ENCODE results near the gene MIF4GD. TPM values are rescaled to one million over a fixed set of nuclear protein-coding genes. Genes with fewer than 3 reads are reported as not detected.

Gene MIF4GD
- total RNA-seq, 2 donors from 2014 or later: 14.1 to 31.4 TPM

- 33% methylated on average over 14 of the region's 14 CpGs for WGBS
Observed at GRCh38 chr17:75267411-75268232, 3.4 kb downstream of the MIF4GD start.

GRCh38 chr17:75267153-75267410 lies 3.9 kb downstream of the MIF4GD start:
- TF ChIP-seq POLR2A (IDR thresholded peaks at IDR 0.05) (no peak), CTCF (IDR thresholded peaks at IDR 0.05) (no peak), POLR2AphosphoS5 (IDR thresholded peaks at IDR 0.05) (no peak)
- WGBS: 26% methylated on average over 2 of the region's 2 CpGs
- Histone ChIP-seq H3K27me3 (replicated peaks; ENCODE audit: insufficient read depth) (no peaks in the 10 kb centered on the region), H3K4me3 (no peak overlapping the region), H3K27ac (no peak overlapping the region), H3K36me3 (peaks cover 0 to 17% of the 10 kb centered on the region in 2 donors), H3K4me1 (replicated peaks) (peaks cover 11% of the 10 kb centered on the region), H3K9me3 (no peaks in the 10 kb centered on the region)
- intact Hi-C loops (cut with DNase I): no loop called here
- DNase-seq (ENCODE audit: low spot score): no peak

More at GRCh38 chr17:75267411-75268232, 3.4 kb downstream of the MIF4GD start:
- TF ChIP-seq POLR2AphosphoS5 (IDR thresholded peaks at IDR 0.05): no peak
- H3K36me3 ChIP-seq: peaks cover 0 to 17% of the 10 kb centered on the region in 2 donors
- DNase-seq (ENCODE audit: low spot score): no peak
- H3K27ac ChIP-seq: no peak overlapping the region
- H3K9me3 ChIP-seq: no peaks in the 10 kb centered on the region
- intact Hi-C loops (cut with DNase I): no loop called here
- H3K4me3 ChIP-seq: no peak overlapping the region
- no peaks in the 10 kb centered on the region for H3K27me3 ChIP-seq (replicated peaks; ENCODE audit: insufficient read depth)
- H3K4me1 ChIP-seq (replicated peaks): peaks cover 7% of the 10 kb centered on the region

- intact Hi-C loops (cut with DNase I): no loop called here
- Histone ChIP-seq H3K4me1 (replicated peaks) (peaks cover 11% of the 10 kb centered on the region), H3K4me3 (no peak overlapping the region), H3K27me3 (replicated peaks; ENCODE audit: insufficient read depth) (no peaks in the 10 kb centered on the region), H3K27ac (no peak overlapping the region), H3K36me3 (peaks cover 0 to 17% of the 10 kb centered on the region in 2 donors), H3K9me3 (no peaks in the 10 kb centered on the region)
- 72% methylated on average over 13 of the region's 13 CpGs for WGBS
- no peak for TF ChIP-seq CTCF (IDR thresholded peaks at IDR 0.05)
- no peak for TF ChIP-seq POLR2AphosphoS5 (IDR thresholded peaks at IDR 0.05)
- TF ChIP-seq POLR2A (IDR thresholded peaks at IDR 0.05): no peak
- no peak for DNase-seq (ENCODE audit: low spot score)
Observed at GRCh38 chr17:75266316-75267152, 4.5 kb downstream of the MIF4GD start.

- no peak for DNase-seq (ENCODE audit: low spot score)
- Histone ChIP-seq H3K9me3 (no peaks in the 10 kb centered on the region), H3K36me3 (peaks cover 0 to 17% of the 10 kb centered on the region in 2 donors), H3K27ac (no peak overlapping the region), H3K4me3 (no peak overlapping the region), H3K27me3 (replicated peaks; ENCODE audit: insufficient read depth) (no peaks in the 10 kb centered on the region), H3K4me1 (replicated peaks) (peaks cover 11% of the 10 kb centered on the region)
- intact Hi-C loops (cut with DNase I): no loop called here
- TF ChIP-seq CTCF (IDR thresholded peaks at IDR 0.05) (no peak), POLR2A (IDR thresholded peaks at IDR 0.05) (no peak), POLR2AphosphoS5 (IDR thresholded peaks at IDR 0.05) (no peak)
- WGBS: 86% methylated on average over 17 of the region's 17 CpGs
Observed at GRCh38 chr17:75265614-75266315, 5.3 kb downstream of the MIF4GD start.

- H3K4me3 ChIP-seq: no peak overlapping the region
- no peak for TF ChIP-seq POLR2A (IDR thresholded peaks at IDR 0.05)
- no peak for TF ChIP-seq POLR2AphosphoS5 (IDR thresholded peaks at IDR 0.05)
- no peak for TF ChIP-seq CTCF (IDR thresholded peaks at IDR 0.05)
- peaks cover 0 to 17% of the 10 kb centered on the region in 2 donors for H3K36me3 ChIP-seq
- H3K27ac ChIP-seq: no peak overlapping the region
- WGBS: 95% methylated on average over 4 of the region's 4 CpGs
- DNase-seq (ENCODE audit: low spot score): no peak
- H3K27me3 ChIP-seq (replicated peaks; ENCODE audit: insufficient read depth): no peaks in the 10 kb centered on the region
- intact Hi-C loops (cut with DNase I): no loop called here
- H3K4me1 ChIP-seq (replicated peaks): peaks cover 6% of the 10 kb centered on the region
- H3K9me3 ChIP-seq: no peaks in the 10 kb centered on the region
Observed at GRCh38 chr17:75263055-75263454, 8.0 kb downstream of the MIF4GD start.

Data from prostate gland (tissue), 2 donors.